Hematopoietic multipotent progenitor cell treated with erythropoietin and hydrocortisone succinate and interleukin-3 and kit ligand, for 15 days (in vitro differentiated cells): Measurements from ENCODE around the gene ELSPBP1.
"Not testable (repeated sequence)": the region's sequence is repeated elsewhere in the genome, so short reads cannot be mapped to it uniquely, and the experiment has no call there.

Experiments used
- DNase-seq: peaks from one replicate; pipeline ENCODE4 v3.0.0-alpha.2; 2015; ENCODE audit warnings: low spot score

ELSPBP1 gene

GRCh38 chr19:47994209-47994802 is at the start of gene ELSPBP1:
Gene ELSPBP1 (plus strand): TSS chr19:47994632. CDS start chr19:48008668, 14,036 bp downstream.
- DNase-seq, result no peak

DNA sequence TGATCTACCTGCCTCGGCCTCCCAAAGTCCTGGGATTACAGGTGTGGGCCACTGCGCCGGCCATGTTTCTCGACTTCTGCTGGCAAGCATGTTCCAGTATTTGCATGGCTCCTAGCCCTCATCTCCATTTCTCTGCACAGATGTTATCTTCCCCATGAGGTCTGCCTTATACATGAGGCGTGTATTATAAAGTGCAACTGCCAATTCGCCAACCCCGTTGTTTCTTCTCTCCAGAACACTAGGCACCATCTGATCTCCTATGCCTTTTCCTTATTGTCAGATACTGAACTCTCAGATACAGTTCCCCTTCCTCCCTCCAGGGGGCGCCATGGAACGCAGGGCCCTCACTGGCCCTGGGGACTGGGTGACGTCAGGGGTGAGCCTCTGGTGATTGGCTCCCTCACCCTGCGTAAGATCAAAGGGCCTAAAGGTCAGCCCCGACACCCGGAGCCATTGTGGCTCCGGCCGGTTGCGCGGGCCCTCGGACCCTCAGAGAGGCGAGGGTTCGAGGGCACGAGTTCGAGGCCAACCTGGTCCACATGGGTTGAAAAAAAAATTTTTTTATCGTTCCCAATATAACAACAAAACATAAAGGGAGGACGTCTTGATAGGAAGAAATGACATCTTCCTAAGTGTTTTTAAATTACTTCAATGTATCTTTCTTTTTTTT is 44.4 kb upstream of the ELSPBP1 start:
- not testable (repeated sequence) for DNase-seq

DNA sequence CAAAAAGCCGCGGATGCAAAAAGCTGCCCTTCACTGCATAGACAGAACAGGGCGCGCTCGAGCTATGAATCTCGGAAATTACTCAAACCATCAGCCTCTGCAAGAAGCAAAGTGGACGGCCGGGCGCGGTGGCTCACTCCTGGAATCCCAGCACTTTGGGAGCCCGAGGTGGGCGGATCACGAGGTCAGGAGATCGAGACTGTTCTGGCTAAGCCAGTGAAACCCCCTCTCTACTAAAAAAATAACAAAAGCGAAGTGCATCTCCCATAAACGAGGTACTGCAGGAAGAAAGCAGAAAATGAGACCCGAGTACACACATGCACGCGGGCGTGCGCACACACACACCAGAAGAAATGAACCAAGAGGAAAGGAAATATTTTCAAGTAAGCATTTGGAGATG is 42.3 kb upstream of the ELSPBP1 start:
- DNase-seq, result not testable (repeated sequence)

- DNase-seq, result not testable (repeated sequence)
These were observed 38.5 kb upstream of the ELSPBP1 start for GRCh38 chr19:47955936-47956335.

- no peak for DNase-seq
These were observed 20.9 kb upstream of the ELSPBP1 start for GRCh38 chr19:47973529-47973928.

- DNase-seq, result no peak
These were observed 3.1 kb upstream of the ELSPBP1 start for GRCh38 chr19:47991191-47991808.

DNA sequence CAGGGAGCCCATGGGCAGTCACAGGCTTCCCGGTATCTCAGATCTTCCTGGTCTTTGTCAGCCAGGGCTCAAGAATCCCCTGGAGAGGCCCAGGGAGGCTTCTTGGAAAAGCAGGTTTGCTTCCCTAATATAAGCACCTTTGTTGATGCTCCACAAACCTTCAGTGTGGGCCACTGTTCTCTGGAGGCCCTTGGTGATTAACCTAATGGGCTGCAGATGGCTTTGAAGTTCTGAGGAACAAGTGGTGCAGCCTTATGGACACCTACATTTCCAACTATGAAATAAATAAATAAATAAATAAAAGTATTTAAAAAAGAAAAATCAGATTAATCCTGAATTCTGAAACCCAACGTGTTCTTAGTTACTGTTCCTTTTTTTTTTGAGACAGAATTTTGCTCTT is 2.4 kb upstream of the ELSPBP1 start, which contains the start of gene BSPH1:
Gene BSPH1, minus strand, starts transcription at position 101 of the 400 bp plus-strand sequence. Its CDS starts 89 bp downstream, at position 12.
- DNase-seq, result no peak

GRCh38 chr19:47996230-47996727 is 1.8 kb downstream of the ELSPBP1 start:
- no peak for DNase-seq

DNA sequence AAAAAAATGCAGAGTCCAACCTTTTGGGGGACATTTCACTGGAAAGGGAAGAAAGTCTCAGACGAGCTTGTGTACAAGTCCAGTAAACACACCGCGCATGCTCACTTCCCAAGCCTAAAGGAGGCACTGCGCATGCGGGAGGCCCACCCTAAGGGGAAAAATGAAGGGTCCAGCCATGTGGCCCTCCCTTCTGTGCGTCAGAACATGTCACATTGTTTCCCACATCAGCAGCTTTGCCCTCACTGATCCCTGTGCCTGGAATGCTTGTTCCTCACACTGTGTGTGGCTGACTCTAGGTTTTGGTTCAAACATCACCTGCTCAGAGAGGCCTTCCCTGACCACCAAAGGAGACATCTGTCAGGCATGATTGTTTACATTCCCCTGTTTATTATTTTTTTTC is 4.4 kb downstream of the ELSPBP1 start:
- no peak for DNase-seq

DNA sequence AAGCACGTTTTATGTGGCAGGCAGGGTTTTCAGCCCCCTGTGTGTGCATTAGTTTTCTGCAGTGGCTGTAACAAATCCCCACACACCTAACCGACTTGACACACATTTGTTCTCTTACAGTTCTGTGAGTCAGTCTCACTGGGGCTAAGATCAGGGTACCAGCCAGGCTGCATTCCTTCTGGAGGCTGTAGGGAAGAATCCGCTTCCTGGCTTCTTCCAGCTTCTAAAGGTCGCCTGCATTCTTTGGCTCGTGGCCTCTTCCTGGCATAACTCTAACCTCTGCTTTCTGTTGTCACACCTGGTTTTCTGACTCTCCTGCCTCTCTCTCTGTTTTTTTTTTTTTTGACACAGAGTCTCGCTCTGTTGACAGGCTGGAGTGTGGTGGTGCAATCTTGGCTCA is 6.4 kb downstream of the ELSPBP1 start:
- no peak for DNase-seq

- DNase-seq, result no peak
These were observed 9.8 kb downstream of the ELSPBP1 start for GRCh38 chr19:48004236-48004635.

GRCh38 chr19:48006762-48007161 is 12.3 kb downstream of the ELSPBP1 start:
- no peak for DNase-seq

DNA sequence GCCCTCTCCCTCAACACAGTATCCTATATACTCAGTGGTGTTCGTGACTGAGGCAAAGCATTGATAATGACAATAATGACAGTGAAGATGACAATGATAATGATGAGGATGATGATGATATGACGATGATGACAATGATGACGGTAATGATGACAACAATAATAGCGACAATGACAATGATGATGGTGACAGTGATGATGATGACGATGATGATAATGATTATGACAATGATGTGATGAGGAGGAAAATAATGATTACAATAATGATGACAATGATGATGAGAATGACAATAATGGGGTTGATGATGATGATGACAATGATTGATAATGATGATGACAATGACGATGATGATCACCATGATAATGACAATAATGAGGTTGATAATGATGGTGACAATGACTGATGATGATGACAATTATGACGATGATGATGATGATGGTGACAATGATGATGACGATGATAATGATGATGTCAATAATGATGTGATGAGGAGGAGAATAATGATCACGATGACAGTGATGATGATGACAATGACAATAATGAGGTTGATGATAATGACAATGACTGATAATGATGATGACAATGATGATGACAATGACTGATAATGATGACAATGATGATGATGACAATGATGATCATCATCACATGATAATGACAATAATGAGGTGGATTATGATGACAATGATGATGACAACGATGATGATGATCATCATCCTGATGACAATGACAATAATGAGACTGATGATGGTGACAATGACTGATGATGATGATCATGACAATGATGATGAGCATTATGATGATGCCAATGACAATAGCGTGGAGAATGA is 16.7 kb downstream of the ELSPBP1 start:
- no peak for DNase-seq

DNA sequence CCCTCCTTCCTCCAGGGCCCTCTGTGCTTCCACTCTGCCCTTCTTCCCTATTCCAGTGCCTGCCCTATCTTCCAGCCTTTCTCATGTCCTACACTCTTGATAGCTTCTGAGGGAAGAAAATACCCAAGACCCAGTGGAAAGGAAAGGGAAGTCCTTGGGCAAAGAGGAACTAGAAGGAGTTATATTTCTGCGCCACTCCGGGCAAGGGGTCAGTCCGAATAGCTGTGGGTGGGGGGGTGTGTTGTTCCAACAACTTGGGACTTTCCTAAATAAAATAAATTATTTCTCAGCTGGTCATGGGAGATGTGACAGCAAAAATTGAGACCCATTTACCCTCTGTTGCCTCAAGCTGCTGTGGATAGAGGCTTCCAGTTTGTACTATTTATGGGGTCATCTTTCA is 26.3 kb downstream of the ELSPBP1 start:
- no peak for DNase-seq

- no peak for DNase-seq
These were observed 28.6 kb downstream of the ELSPBP1 start for GRCh38 chr19:48023011-48023410.

DNA sequence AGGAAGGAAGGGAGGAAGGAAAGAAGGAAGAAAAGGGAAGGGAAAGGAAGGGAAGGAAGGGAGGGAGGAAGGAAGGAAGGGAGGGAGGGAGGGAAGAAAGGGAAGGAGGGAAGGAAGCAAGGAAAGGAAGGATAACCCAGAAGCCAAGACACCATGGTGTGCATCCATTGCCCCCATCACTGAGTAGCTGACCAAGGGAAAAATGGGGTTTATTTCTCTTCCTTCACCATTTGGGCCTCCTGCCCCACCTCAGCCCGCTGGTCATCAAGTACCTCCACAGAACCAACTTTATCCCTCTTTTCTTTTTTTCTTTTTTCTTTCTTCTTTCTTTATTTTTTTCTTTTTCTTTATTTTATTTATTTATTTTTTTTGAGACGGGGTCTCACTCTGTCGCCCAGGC is 29.1 kb downstream of the ELSPBP1 start:
- DNase-seq, result no peak

- no peak for DNase-seq
These were observed 31.0 kb downstream of the ELSPBP1 start for GRCh38 chr19:48025480-48025879.

- no peak for DNase-seq
These were observed 35.0 kb downstream of the ELSPBP1 start for GRCh38 chr19:48029431-48029830.

GRCh38 chr19:48030073-48030472 is 35.6 kb downstream of the ELSPBP1 start:
- no peak for DNase-seq

DNA sequence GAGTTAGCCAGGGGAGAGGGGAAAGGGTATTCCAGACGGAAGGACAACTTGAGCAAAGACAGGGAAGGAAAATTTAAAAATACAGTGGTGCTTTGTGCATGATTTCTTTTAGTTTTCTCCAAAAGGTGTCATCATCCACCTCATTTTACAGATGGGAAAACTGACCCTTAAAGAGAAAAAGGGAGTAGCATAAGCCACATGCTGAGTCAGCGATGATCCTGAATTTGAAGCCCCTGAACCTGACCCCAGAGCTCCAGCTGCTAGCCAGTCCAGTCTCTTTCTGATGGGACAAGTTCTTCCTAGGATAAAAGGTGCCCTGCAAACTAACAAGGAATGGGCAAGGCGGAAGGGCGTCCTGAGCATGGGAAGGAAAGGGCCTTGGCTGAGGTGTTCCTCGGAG is 39.2 kb downstream of the ELSPBP1 start:
- no peak for DNase-seq

- no peak for DNase-seq
These were observed 42.3 kb downstream of the ELSPBP1 start for GRCh38 chr19:48036765-48037164.

GRCh38 chr19:48041877-48042580 is 47.6 kb downstream of the ELSPBP1 start:
- no peak for DNase-seq
